ENCODE data around the gene COX17.

Gene COX17

GRCh38 chr3:119642746-119643473 lies 34.3 kb downstream of the COX17 start:
- DNase-seq: no peak

- no peak for DNase-seq
Measured at GRCh38 chr3:119641416-119641815, 35.8 kb downstream of the COX17 start.

- DNase-seq: no peak
Measured at GRCh38 chr3:119639494-119640350, 37.5 kb downstream of the COX17 start.

GRCh38 chr3:119637679-119638477 lies 39.3 kb downstream of the COX17 start:
- DNase-seq: peak; percentile 22 to 38

GRCh38 chr3:119636891-119637611 lies 40.2 kb downstream of the COX17 start:
- no peak for DNase-seq

- DNase-seq: no peak
Measured at GRCh38 chr3:119636249-119636648, 41.0 kb downstream of the COX17 start.

GRCh38 chr3:119635719-119636118 lies 41.5 kb downstream of the COX17 start:
- DNase-seq: no peak

GRCh38 chr3:119632829-119633228 lies 44.4 kb downstream of the COX17 start:
- DNase-seq: no peak

- no peak for DNase-seq
Measured at GRCh38 chr3:119632216-119632615, 45.0 kb downstream of the COX17 start.

- no peak for DNase-seq
Measured at GRCh38 chr3:119631516-119631915, 45.7 kb downstream of the COX17 start.

- DNase-seq: no peak
Measured at GRCh38 chr3:119630880-119631329, 46.3 kb downstream of the COX17 start.

- DNase-seq: peak in 1 of 2 donors; percentile 15
Measured at GRCh38 chr3:119630128-119630879, 46.9 kb downstream of the COX17 start.

- peak; percentile 20 to 28 for DNase-seq
Measured at GRCh38 chr3:119628816-119629445, 48.3 kb downstream of the COX17 start.

GRCh38 chr3:119628390-119628789 lies 48.8 kb downstream of the COX17 start:
- DNase-seq: peak; percentile 19 to 29

GRCh38 chr3:119627461-119627860 lies 49.7 kb downstream of the COX17 start:
- peak; percentile 26 to 41 for DNase-seq

GRCh38 chr3:119626196-119626595 lies 51.0 kb downstream of the COX17 start:
- no peak for DNase-seq

GRCh38 chr3:119625451-119626153 lies 51.6 kb downstream of the COX17 start:
- no peak for DNase-seq

GRCh38 chr3:119624002-119624720 lies 53.0 kb downstream of the COX17 start:
- DNase-seq: no peak

- DNase-seq: no peak
Measured at GRCh38 chr3:119620899-119621298, 56.3 kb downstream of the COX17 start.

Measured in CD4-positive, alpha-beta T cell treated with Interferon alpha-2 for 1 hour (primary cell).